ES-I3 (cell line): ENCODE results near the gene MFSD12.

Source experiments
- H3K36me3 ChIP-seq: 2 replicates; pipeline ENCODE4 v1.6.1; 2013; ENCODE audit warnings: mild to moderate bottlenecking, low read length, control low read depth, moderate library complexity; ENCODE audit not compliant: insufficient read depth
- H3K4me1 ChIP-seq: 2 replicates; pipeline ENCODE4 v1.6.1; 2013; ENCODE audit warnings: mild to moderate bottlenecking, control low read depth, low read length; ENCODE audit not compliant: insufficient read depth
- H3K9ac ChIP-seq: 2 replicates; pipeline ENCODE4 v1.6.1; 2013; ENCODE audit warnings: low read depth, mild to moderate bottlenecking, low read length, moderate library complexity
- H3K9me3 ChIP-seq: 2 replicates; pipeline ENCODE4 v1.6.1; 2013; ENCODE audit warnings: mild to moderate bottlenecking, low read length, moderate library complexity; ENCODE audit not compliant: control insufficient read depth, insufficient read depth

The MFSD12 gene

DNA sequence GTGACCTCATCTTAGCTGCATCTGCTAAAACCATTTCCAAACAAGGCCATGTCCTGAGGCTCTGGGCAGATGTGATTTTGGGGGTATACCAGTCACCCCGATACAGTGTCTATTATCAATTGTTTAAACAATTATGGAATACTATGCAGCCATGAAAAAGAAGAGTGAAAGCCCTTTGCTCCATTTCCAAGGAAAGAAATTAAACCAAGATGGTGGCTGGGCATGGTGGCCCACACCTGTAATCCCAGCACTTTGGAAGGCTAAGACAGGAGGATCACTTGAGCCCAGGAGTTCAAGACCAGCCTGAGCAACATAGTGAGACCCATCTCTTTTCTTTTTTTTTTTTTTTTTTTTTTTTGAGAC, 17.6 kb downstream of the MFSD12 start:
- no peaks in the 10 kb centered on the region for H3K36me3 ChIP-seq
- no peaks in the 10 kb centered on the region for H3K9me3 ChIP-seq
- H3K4me1 ChIP-seq: peaks cover 4% of the 10 kb centered on the region; the same call in 1 of the 2 replicates
- no peak overlapping the region for H3K9ac ChIP-seq

DNA sequence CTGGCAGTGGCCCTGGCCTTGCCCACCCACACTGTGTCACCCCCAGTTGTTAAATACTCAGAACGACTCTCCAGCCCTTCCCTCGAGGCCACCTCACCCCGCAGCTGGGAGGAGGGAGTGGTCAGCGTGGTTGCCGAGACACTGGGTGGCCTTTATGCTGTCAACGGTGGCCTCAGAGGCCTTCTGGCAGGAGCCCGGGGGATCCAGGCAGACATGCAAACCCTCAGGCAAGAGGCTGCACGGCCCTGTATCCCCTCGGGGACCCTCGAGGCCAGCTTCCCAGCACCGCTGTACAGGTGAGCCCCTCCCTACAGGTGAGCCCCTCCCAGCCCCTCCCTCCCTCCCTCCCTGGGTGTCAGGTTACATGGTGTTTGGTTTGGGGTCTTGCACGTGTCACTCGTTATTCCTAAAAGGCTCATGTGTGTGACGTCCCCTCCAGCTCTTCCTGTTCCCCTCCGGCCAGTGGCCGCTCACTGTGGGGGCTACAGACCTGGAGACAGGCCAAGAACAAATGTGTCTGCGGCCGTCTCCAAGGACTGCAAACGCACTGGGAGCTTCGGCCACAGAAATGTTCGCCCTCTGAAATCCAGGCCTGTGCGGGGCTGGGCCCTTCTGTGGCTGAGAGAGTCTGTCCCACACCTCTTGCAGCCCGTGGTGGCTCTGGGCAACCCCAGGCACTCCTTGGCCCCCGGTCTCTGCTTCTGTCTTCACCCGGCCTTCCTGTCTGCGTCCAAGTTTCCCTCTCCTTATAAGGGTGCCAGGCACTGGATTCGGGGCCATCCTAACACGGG, 18.2 kb downstream of the MFSD12 start, which contains the start of gene TEKTIP1:
Gene TEKTIP1, plus strand, starts transcription at position 210 of the 791 bp plus-strand sequence. Its CDS starts 4 bp downstream, at position 214.
- H3K36me3 ChIP-seq: no peaks in the 10 kb centered on the region

DNA sequence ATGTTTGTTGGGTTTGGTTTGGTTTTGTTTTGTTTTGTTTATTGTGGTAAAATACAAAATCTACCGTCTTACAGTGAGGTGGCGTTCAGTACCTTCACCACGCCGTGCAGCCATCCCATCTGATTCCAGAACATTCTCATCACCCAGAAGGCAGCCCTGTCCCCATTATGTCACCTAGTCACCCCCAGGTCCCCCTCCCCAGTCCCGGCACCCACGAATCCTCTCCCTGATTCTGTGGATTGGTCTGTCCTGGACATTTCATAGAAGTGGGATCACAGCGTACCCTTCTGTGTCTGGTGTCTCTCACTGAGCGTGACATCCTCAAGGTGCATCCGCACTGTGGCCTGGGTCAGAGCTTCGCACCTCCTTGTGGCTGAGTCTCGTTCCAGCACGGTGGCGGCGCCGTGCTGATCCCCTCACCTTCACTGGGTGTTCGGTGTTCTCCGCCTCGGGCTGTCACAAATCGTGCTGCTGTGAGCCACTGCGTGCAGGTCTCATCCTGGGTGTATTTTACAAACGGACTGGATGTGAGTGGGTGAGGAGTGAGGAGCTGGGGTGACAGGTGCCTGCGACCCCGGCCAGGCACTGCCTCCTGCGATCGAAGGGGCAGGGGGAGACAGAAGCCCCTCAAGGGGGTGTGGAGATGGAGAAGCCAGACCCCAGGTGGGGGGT, 19.0 kb downstream of the MFSD12 start:
- Histone ChIP-seq H3K9ac (no peak overlapping the region), H3K36me3 (no peaks in the 10 kb centered on the region), H3K9me3 (no peaks in the 10 kb centered on the region), H3K4me1 (peaks cover 4% of the 10 kb centered on the region; the same call in 1 of the 2 replicates)

More for the DNA sequence above, 18.2 kb downstream of the MFSD12 start, which contains the start of gene TEKTIP1:
- no peaks in the 10 kb centered on the region for H3K9me3 ChIP-seq
- peaks cover 4% of the 10 kb centered on the region; the same call in 1 of the 2 replicates for H3K4me1 ChIP-seq
- H3K9ac ChIP-seq: no peak within 1 kb of the TSS

DNA sequence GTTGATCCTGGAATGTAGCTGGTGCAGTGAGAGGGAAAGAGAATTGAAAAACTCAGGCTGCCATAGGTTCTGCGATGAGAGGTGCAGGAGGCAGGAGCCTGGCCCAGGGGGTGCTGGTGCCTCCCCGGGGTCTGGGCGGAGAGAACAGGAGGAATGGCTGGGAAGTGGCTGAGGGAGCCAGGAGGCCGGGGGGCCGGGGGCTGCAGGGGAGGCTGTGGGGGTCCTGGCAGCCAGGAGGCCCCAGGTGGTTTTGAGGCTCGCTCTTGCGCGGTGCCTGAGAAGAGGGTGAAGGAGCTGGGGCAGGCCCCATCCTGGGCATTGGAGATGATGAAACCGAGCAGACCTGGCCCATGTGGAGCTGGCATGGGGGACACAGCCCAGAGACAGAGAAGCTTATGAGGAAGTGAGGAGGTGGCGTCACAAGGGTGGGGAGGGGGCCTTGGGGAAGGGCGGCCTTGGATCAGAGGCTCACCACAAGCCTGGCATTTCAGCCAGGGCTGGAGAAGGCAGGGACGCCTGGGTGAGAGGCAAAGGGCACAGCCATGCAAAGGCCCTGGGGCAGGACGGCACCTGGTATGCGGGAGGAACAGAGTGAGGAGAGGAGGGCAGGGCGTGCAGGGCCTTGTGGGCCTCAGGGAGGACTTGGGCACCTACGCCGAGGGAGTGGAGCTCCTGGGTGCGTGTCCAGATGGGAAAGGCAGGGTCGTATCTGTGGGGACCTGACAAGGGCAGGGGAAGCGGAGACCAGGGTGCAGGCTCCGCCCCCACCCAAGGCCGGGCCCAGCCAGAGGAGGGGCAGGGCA, 19.7 kb downstream of the MFSD12 start:
- H3K9me3 ChIP-seq: no peaks in the 10 kb centered on the region
- H3K9ac ChIP-seq: no peak overlapping the region
- no peaks in the 10 kb centered on the region for H3K36me3 ChIP-seq
- H3K4me1 ChIP-seq: peaks cover 4% of the 10 kb centered on the region; the same call in 1 of the 2 replicates

DNA sequence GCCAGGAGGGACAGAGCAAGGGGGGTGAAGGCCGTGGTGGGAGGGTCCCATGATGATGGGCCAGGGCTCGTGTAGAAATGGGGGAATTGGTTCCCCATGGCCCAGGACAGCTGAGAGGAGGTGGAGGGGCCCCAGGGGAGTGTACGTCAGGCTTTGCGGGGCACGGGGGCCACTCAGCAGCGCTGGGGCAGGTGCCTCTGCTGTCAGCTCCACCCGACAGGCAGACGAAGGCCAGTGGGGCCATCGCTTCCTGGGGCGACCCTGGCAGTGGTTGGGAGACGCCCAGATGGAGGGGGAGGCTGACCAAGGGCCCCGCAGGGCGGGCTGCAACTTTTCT, 20.3 kb downstream of the MFSD12 start:
- Histone ChIP-seq H3K36me3 (no peaks in the 10 kb centered on the region), H3K4me1 (peaks cover 4% of the 10 kb centered on the region; the same call in 1 of the 2 replicates), H3K9me3 (no peaks in the 10 kb centered on the region), H3K9ac (no peak overlapping the region)

DNA sequence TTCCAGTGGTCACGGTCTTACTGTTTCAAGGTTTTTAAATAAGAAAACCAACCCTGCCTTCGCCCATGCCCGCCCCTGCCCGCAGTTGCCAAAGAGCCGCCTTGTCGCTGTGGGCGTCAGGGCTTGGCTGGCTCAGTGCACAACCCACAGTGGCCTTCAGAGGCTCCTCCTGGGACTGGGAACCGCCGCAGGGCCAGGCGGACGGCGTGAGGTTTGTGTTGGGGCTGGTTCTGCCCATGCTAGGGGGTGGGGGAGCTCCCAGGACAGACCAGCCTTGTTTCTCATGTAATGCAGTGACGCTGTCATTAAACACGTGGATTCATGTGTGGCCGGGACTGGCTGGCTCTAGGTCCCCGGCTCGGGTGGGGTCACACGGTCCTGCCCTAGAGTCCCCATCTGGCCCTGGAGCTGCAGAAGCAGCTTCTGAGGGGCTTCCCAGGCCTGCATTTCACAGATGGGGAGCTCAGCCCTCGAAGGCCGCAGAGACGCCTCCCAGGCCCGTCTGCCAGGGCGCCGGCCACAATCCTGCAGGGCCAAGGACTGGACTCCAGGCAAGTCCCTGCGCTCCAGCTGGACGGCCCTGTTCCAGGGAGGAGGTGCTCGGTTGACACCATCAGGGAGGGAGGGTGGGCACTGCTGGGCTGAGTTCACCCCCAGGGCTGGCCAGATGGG, 20.8 kb downstream of the MFSD12 start:
- Histone ChIP-seq H3K9me3 (no peaks in the 10 kb centered on the region), H3K4me1 (peaks cover 4% of the 10 kb centered on the region; the same call in 1 of the 2 replicates), H3K9ac (no peak overlapping the region), H3K36me3 (no peaks in the 10 kb centered on the region)

DNA sequence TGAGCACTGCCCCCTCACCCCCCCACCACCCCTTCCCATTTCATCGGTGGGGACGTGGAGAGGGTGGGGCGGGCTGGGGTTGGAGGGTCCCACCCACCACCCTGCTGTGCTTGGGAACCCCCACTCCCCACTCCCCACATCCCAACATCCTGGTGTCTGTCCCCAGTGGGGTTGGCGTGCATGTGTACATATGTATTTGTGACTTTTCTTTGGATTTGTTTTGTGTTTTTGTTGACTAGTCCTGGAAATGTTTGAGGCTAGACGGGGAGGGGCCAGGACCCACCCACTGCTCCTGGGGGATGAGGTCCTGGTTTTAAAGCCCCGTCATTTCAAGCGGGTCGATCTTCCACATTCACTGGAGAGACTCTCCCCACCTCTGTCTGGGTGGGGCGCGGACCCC, 21.4 kb downstream of the MFSD12 start:
- Histone ChIP-seq H3K36me3 (no peaks in the 10 kb centered on the region), H3K4me1 (peaks cover 4% of the 10 kb centered on the region; the same call in 1 of the 2 replicates), H3K9ac (no peak overlapping the region), H3K9me3 (no peaks in the 10 kb centered on the region)

DNA sequence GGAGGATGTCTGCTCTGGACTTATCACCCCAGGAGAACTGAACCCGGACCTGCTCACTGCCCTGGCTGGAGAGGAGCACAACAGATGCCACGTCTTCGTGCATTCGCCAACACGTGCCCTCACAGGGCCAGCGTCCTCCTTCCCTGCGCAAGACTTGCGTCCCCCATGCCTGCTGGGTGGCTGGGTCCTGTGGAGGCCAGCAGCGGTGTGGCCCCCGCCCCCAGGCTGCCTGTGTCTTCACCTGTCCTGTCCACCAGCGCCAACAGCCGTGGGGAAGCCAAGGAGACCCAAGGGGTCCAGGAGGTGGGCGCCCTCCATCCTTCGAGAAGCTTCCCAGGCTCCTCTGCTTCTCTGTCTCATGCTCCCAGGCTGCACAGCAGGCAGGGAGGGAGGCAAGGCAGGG, 21.8 kb downstream of the MFSD12 start:
- no peaks in the 10 kb centered on the region for H3K9me3 ChIP-seq
- peaks cover 4% of the 10 kb centered on the region; the same call in 1 of the 2 replicates for H3K4me1 ChIP-seq
- no peaks in the 10 kb centered on the region for H3K36me3 ChIP-seq
- no peak overlapping the region for H3K9ac ChIP-seq

DNA sequence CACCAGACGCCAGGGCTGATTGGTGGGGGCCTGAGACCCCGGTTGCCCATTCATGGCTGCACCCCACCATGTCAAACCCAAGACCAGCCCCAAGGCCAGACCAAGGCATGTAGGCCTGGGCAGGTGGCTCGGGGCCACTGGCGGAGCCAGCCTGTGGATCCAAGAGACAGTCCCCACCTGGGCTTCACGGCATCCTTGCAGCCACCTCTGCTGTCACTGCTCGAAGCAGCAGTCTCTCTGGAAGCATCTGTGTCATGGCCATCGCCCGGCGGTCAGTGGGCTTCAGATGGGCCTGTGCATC, 22.2 kb downstream of the MFSD12 start:
- Histone ChIP-seq H3K36me3 (no peaks in the 10 kb centered on the region), H3K9ac (no peak overlapping the region), H3K9me3 (no peaks in the 10 kb centered on the region), H3K4me1 (peaks cover 4% of the 10 kb centered on the region; the same call in 1 of the 2 replicates)

DNA sequence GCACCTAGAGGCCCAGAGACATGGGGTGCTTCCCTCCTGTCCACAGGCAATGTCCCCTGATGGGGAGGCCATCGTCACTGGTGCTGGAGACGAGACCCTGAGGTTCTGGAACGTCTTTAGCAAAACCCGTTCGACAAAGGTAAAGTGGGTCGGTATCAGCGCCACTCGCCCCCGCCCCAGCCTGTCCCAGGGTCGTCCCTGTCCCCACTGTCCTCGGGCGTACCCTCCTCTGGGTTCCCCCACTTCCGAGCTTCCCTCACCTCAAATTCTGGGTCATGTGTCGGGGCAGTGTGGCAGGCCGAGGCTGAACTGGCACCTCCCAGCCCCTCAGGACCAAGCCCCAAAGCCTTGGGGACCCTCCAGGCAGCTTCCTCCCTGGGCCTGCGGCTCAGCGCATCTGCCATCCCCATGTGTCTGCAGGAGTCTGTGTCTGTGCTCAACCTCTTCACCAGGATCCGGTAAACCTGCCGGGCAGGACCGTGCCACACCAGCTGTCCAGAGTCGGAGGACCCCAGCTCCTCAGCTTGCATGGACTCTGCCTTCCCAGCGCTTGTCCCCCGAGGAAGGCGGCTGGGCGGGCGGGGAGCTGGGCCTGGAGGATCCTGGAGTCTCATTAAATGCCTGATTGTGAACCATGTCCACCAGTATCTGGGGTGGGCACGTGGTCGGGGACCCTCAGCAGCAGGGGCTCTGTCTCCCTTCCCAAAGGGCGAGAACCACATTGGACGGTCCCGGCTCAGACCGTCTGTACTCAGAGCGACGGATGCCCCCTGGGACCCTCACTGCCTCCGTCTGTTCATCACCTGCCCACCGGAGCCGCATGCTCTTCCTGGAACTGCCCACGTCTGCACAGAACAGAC, 22.8 kb downstream of the MFSD12 start:
- no peak overlapping the region for H3K9ac ChIP-seq
- H3K4me1 ChIP-seq: peaks cover 4% of the 10 kb centered on the region; the same call in 1 of the 2 replicates
- H3K9me3 ChIP-seq: no peaks in the 10 kb centered on the region
- no peaks in the 10 kb centered on the region for H3K36me3 ChIP-seq

DNA sequence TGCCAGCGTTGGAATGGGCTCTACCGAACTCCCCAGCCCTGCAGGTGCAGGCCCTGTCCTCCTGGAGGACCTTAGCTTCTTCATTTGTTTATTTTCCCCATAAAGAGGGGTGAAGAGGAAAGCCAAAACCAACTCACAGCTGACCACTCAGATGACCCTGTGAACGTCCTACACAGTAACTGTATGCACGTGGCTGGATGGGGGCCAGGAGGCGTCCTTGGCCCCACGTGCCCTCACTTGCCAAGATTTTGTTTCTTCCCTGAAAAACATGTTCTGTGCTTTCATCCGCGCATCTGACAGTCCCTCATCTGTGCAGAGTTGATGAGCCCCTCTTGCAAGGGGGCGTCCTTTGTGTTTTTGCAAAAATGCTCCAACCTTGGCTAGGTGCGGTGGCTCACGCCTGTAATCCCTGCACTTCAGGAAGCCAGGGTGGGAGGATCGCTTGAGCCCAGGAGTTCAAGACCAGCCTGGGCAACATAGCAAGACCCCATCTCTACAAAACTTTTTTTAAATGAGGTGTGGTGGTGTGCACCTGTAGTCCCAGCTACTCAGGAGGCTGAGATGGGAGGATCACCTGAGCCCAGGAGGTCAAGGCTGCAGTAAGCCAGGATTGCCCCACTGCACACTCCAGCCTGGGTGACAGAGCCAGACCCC, 23.7 kb downstream of the MFSD12 start:
- H3K4me1 ChIP-seq: peaks cover 1% of the 10 kb centered on the region; the same call in 1 of the 2 replicates
- no peaks in the 10 kb centered on the region for H3K9me3 ChIP-seq
- no peaks in the 10 kb centered on the region for H3K36me3 ChIP-seq
- H3K9ac ChIP-seq: no peak overlapping the region

DNA sequence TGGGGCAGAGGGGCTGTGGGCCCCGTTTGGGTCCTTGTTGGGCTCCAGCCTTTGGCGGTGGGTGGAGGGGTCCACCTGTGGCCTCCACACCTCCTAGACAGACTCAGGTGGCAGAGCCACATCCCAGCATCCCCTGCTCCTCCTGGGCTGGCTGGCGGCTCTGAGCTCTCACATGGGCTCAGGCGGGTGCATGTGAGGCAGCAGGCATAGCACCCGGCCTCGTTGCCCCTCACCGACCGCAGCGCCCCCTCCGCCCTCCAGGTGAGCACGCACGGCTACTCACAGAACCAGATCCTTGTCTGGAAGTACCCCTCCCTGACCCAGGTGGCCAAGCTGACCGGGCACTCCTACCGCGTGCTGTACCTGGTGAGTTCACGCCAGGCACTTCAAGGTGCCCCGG, 24.4 kb downstream of the MFSD12 start:
- no peaks in the 10 kb centered on the region for H3K9me3 ChIP-seq
- H3K9ac ChIP-seq: no peak overlapping the region
- H3K4me1 ChIP-seq: no peaks in the 10 kb centered on the region
- H3K36me3 ChIP-seq: no peaks in the 10 kb centered on the region
